Liver (tissue), 9 donors: ENCODE measurements around the gene GTF2F2. TPM values are rescaled to one million over a fixed set of nuclear protein-coding genes. Genes with fewer than 3 reads are reported as not detected.
A peak's percentile ranks its signal among the peaks of the same experiment; 100 is the strongest.

Source experiments
- DNase-seq: peaks from one replicate; pipeline ENCODE4 v3.0.0-alpha.2; 2017; ENCODE audit warnings: low spot score
- H3K27ac ChIP-seq, 2 donors: one replicate each; pipeline ENCODE4 v1.7.0; 2013; ENCODE audit warnings: inconsistent platforms in 2 of 2, low read length in 2 of 2, control low read depth in 1 of 2, low read depth in 1 of 2, mild to moderate bottlenecking in 1 of 2
- H3K27me3 ChIP-seq, 4 donors: one replicate each; pipeline versions ENCODE4 v1.6.1 to v1.7.0; 2013; ENCODE audit warnings: low read length in 3 of 4, inconsistent platforms in 1 of 4, mild to moderate bottlenecking in 1 of 4, moderate library complexity in 1 of 4; ENCODE audit not compliant: control insufficient read depth in 4 of 4, insufficient read depth in 4 of 4
- H3K36me3 ChIP-seq, 4 donors: one replicate each; pipeline versions ENCODE4 v1.6.1 to v1.7.0; 2013; ENCODE audit warnings: low read length in 3 of 4, mild to moderate bottlenecking in 3 of 4, low read depth in 1 of 4, moderate library complexity in 1 of 4; ENCODE audit not compliant: control insufficient read depth in 4 of 4, insufficient read depth in 3 of 4
- H3K4me1 ChIP-seq, 4 donors: one replicate each; pipeline versions ENCODE4 v1.6.1 to v1.7.0; 2013; ENCODE audit warnings: low read length in 3 of 4, mild to moderate bottlenecking in 3 of 4, moderate library complexity in 1 of 4; ENCODE audit not compliant: control insufficient read depth in 4 of 4, insufficient read depth in 4 of 4
- H3K4me3 ChIP-seq, 3 donors: one replicate each; pipeline versions ENCODE4 v1.6.1 to v1.7.0; 2013; ENCODE audit warnings: low read length in 3 of 3, control low read depth in 1 of 3, low read depth in 1 of 3, mild to moderate bottlenecking in 1 of 3
- H3K9ac ChIP-seq, 2 donors: one replicate each; pipeline ENCODE4 v1.7.0; 2013; ENCODE audit warnings: low read length in 2 of 2, mild to moderate bottlenecking in 2 of 2, moderate library complexity in 2 of 2, control low read depth in 1 of 2, low read depth in 1 of 2
- H3K9me3 ChIP-seq, 4 donors: one replicate each; pipeline versions ENCODE4 v1.6.1 to v1.7.0; 2013; ENCODE audit warnings: low read length in 3 of 4; ENCODE audit not compliant: control insufficient read depth in 4 of 4
- EGR1 ChIP-seq, 2 donors: IDR thresholded peaks; 2 replicates each; pipeline ENCODE4 v1.6.1; 2016 to 2018; ENCODE audit warnings: antibody characterized with exemption in 2 of 2, low read depth in 2 of 2
- FOXA1 ChIP-seq: IDR thresholded peaks from 2 replicates; pipeline ENCODE4 v1.6.1; 2016; ENCODE audit warnings: antibody characterized with exemption
- GABPA ChIP-seq, 2 donors: IDR thresholded peaks in 1 of 2; conservative IDR thresholded peaks in 1 of 2; 2 replicates each; pipeline ENCODE4 v1.6.1; 2016; ENCODE audit warnings: antibody characterized with exemption in 2 of 2, mild to moderate bottlenecking in 1 of 2, moderate library complexity in 1 of 2
- HNF4G ChIP-seq: IDR thresholded peaks from 2 replicates; pipeline ENCODE4 v1.6.1; 2016; ENCODE audit warnings: antibody characterized with exemption
- JUND ChIP-seq, 2 donors: IDR thresholded peaks; 2 replicates each; pipeline ENCODE4 v1.6.1; 2016; ENCODE audit warnings: antibody characterized with exemption in 2 of 2
- NR2F2 ChIP-seq: IDR thresholded peaks from 2 replicates; pipeline ENCODE4 v1.6.1; 2016; ENCODE audit warnings: antibody characterized with exemption
- RAD21 ChIP-seq, 2 donors: IDR thresholded peaks; 2 replicates each; pipeline ENCODE4 v1.6.1; 2016; ENCODE audit warnings: antibody characterized with exemption in 2 of 2, mild to moderate bottlenecking in 2 of 2
- RXRA ChIP-seq, 2 donors: IDR thresholded peaks; 2 replicates each; pipeline ENCODE4 v1.6.1; 2017 to 2018; ENCODE audit warnings: antibody characterized with exemption in 2 of 2, mild to moderate bottlenecking in 1 of 2
- TAF1 ChIP-seq: conservative IDR thresholded peaks from 2 replicates; pipeline ENCODE4 v1.6.1; 2016; ENCODE audit warnings: antibody characterized with exemption, mild to moderate bottlenecking
- YY1 ChIP-seq: IDR thresholded peaks from 2 replicates; pipeline ENCODE4 v1.6.1; 2016; ENCODE audit warnings: antibody characterized with exemption, mild to moderate bottlenecking
- WGBS: extraction: QIAGEN DNeasy Blood & Tissue Kit; methylation state at CpG from one replicate; pipeline ENCODE4 v1.1.7; 2013; 5-methylcytosine and 5-hydroxymethylcytosine counted together
- polyA plus RNA-seq, 2 donors: library from polyadenylated mRNA; stranded (reverse) in 1 of 2; unstranded in 1 of 2; fragments of 200-250 nt in 1 of 2; fragments of >200 nt in 1 of 2; fragmentation: Nextera tagmentation in 1 of 2; extraction: Ambion mirVana in 1 of 2; gene quantifications; one replicate each; pipeline versions ENCODE4 v1.2.1 to v1.2.3, GENCODE V29; 2013 to 2015
- total RNA-seq, 2 donors: library from RNA; depleted of rRNA; stranded (reverse); fragments of >200 nt; gene quantifications; one replicate each; pipeline ENCODE4 v1.2.3, GENCODE V29; 2014
- TF ChIP-seq, protein P1 (sequence below): IDR thresholded peaks from 2 replicates; pipeline ENCODE4 v1.6.1; 2016; ENCODE audit warnings: antibody characterized with exemption
- TF ChIP-seq, protein P2 (sequence below): IDR thresholded peaks from 2 replicates; pipeline ENCODE4 v1.6.1; 2016; ENCODE audit warnings: antibody characterized with exemption
- TF ChIP-seq, protein P3 (sequence below): IDR thresholded peaks from 2 replicates; pipeline ENCODE4 v1.6.1; 2016; ENCODE audit warnings: antibody characterized with exemption, mild to moderate bottlenecking
- TF ChIP-seq, protein P4 (sequence below): IDR thresholded peaks from 2 replicates; pipeline ENCODE4 v1.6.1; 2016; ENCODE audit warnings: antibody characterized with exemption
- TF ChIP-seq, protein P5 (sequence below): fragments of 150-350 bp; IDR thresholded peaks from 2 replicates; pipeline ENCODE4 v1.5.1; 2017; ENCODE audit warnings: improper control_type of control experiment, low read depth, low read length; ENCODE audit not compliant: missing input control
- donor health status: healthy.
- donor health status: healthy.
- donor health status: healthy.
- donor health status: healthy.
- donor health status: healthy.

Gene GTF2F2
- total and polyA plus RNA-seq, 4 donors, result 6.0 to 8.5 (median 7.3) TPM

DNA sequence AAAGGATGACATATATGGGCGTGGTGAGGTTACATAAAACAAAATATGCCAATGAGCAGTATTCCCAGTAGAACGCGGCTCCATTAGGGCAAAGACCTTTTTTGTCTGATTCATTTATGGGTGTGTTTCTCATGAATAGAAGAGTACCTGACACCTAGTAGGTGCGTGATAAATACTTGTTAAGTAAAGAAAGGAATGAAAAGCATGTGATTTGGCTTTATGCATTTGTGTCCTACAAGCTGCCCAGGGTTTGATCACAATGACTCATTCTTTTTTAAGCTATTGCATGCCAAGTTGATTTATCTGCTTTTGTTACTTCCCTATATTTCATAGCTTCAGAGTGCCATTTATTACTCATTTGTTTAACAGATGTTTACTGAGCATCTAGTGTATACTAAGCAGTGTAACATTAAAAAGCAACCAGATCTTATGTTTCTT, 99.6 kb downstream of the GTF2F2 start:
- peaks cover 0 to 1% (median 0%) of the 10 kb centered on the region in 4 donors for H3K36me3 ChIP-seq
- peak overlapping the region in 1 of 2 donors; percentile 25 for H3K27ac ChIP-seq
- TF ChIP-seq YY1, result no peak
- TF ChIP-seq RXRA (IDR thresholded peaks at IDR 0.05), result peak in 1 of 2 donors; percentile 8
- peak in 1 of 2 donors; percentile 54 for TF ChIP-seq JUND (IDR thresholded peaks at IDR 0.05)
- no peak for TF ChIP-seq EGR1 (IDR thresholded peaks at IDR 0.05; ENCODE audit: low read depth in 2 of 2)
- TF ChIP-seq HNF4G, result no peak
- no peaks in the 10 kb centered on the region for H3K27me3 ChIP-seq
- DNase-seq, result no peak
- H3K9ac ChIP-seq, result no peak overlapping the region
- H3K4me1 ChIP-seq, result peaks cover 1 to 17% (median 5%) of the 10 kb centered on the region in 4 donors
- 54% methylated on average over 4 of the region's 4 CpGs for WGBS
- peak overlapping the region in 2 of 3 donors; percentile 27 to 33 for H3K4me3 ChIP-seq
- H3K9me3 ChIP-seq, result no peaks in the 10 kb centered on the region

DNA sequence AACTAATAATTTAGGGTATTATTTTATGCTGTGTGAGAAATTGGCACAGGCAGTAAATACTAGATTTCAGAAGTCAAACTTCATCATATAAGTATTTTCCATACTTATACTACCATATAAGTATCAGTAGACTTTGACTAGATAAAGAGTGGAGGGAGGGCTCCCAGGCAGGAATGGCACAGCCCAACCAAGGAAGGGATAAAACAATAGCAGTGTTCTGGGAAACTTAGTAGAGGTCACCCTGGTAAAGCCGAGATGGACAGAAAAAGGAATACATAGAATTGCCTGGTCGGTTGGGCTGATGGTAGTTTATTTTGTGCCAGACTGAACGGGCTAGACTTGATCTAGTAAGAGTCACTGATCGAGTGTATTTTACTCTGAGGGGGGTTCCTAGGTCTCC, 100.1 kb downstream of the GTF2F2 start:
- Histone ChIP-seq H3K4me1 (peaks cover 1 to 17% (median 5%) of the 10 kb centered on the region in 4 donors), H3K4me3 (no peak overlapping the region), H3K36me3 (peaks cover 0 to 1% (median 0%) of the 10 kb centered on the region in 4 donors), H3K27ac (no peak overlapping the region), H3K9ac (no peak overlapping the region), H3K9me3 (no peaks in the 10 kb centered on the region), H3K27me3 (no peaks in the 10 kb centered on the region)
- no peak for DNase-seq
- 98% methylated on average over 4 of the region's 4 CpGs for WGBS
- TF ChIP-seq TAF1 (no peak), HNF4G (no peak), NR2F2 (no peak), EGR1 (IDR thresholded peaks at IDR 0.05; ENCODE audit: low read depth in 2 of 2) (no peak), GABPA (IDR thresholded peaks at IDR 0.05 in 1 of 2, conservative IDR thresholded peaks at IDR 0.05 in 1 of 2) (no peak), FOXA1 (no peak), RAD21 (IDR thresholded peaks at IDR 0.05) (no peak), RXRA (IDR thresholded peaks at IDR 0.05) (no peak)
- TF ChIP-seq, protein P1, sequence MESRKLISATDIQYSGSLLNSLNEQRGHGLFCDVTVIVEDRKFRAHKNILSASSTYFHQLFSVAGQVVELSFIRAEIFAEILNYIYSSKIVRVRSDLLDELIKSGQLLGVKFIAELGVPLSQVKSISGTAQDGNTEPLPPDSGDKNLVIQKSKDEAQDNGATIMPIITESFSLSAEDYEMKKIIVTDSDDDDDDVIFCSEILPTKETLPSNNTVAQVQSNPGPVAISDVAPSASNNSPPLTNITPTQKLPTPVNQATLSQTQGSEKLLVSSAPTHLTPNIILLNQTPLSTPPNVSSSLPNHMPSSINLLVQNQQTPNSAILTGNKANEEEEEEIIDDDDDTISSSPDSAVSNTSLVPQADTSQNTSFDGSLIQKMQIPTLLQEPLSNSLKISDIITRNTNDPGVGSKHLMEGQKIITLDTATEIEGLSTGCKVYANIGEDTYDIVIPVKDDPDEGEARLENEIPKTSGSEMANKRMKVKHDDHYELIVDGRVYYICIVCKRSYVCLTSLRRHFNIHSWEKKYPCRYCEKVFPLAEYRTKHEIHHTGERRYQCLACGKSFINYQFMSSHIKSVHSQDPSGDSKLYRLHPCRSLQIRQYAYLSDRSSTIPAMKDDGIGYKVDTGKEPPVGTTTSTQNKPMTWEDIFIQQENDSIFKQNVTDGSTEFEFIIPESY, result no peak
- TF ChIP-seq, protein P2, sequence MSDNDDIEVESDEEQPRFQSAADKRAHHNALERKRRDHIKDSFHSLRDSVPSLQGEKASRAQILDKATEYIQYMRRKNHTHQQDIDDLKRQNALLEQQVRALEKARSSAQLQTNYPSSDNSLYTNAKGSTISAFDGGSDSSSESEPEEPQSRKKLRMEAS, result no peak
- TF ChIP-seq, protein P3, sequence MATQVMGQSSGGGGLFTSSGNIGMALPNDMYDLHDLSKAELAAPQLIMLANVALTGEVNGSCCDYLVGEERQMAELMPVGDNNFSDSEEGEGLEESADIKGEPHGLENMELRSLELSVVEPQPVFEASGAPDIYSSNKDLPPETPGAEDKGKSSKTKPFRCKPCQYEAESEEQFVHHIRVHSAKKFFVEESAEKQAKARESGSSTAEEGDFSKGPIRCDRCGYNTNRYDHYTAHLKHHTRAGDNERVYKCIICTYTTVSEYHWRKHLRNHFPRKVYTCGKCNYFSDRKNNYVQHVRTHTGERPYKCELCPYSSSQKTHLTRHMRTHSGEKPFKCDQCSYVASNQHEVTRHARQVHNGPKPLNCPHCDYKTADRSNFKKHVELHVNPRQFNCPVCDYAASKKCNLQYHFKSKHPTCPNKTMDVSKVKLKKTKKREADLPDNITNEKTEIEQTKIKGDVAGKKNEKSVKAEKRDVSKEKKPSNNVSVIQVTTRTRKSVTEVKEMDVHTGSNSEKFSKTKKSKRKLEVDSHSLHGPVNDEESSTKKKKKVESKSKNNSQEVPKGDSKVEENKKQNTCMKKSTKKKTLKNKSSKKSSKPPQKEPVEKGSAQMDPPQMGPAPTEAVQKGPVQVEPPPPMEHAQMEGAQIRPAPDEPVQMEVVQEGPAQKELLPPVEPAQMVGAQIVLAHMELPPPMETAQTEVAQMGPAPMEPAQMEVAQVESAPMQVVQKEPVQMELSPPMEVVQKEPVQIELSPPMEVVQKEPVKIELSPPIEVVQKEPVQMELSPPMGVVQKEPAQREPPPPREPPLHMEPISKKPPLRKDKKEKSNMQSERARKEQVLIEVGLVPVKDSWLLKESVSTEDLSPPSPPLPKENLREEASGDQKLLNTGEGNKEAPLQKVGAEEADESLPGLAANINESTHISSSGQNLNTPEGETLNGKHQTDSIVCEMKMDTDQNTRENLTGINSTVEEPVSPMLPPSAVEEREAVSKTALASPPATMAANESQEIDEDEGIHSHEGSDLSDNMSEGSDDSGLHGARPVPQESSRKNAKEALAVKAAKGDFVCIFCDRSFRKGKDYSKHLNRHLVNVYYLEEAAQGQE, result no peak
- TF ChIP-seq, protein P4, sequence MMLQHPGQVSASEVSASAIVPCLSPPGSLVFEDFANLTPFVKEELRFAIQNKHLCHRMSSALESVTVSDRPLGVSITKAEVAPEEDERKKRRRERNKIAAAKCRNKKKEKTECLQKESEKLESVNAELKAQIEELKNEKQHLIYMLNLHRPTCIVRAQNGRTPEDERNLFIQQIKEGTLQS, result no peak
- TF ChIP-seq, protein P5, sequence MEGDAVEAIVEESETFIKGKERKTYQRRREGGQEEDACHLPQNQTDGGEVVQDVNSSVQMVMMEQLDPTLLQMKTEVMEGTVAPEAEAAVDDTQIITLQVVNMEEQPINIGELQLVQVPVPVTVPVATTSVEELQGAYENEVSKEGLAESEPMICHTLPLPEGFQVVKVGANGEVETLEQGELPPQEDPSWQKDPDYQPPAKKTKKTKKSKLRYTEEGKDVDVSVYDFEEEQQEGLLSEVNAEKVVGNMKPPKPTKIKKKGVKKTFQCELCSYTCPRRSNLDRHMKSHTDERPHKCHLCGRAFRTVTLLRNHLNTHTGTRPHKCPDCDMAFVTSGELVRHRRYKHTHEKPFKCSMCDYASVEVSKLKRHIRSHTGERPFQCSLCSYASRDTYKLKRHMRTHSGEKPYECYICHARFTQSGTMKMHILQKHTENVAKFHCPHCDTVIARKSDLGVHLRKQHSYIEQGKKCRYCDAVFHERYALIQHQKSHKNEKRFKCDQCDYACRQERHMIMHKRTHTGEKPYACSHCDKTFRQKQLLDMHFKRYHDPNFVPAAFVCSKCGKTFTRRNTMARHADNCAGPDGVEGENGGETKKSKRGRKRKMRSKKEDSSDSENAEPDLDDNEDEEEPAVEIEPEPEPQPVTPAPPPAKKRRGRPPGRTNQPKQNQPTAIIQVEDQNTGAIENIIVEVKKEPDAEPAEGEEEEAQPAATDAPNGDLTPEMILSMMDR, result no peak
